Spinal cord (tissue), 10 donors: ENCODE results near the gene BTBD9. TPM values are rescaled to one million over a fixed set of nuclear protein-coding genes. Genes with fewer than 3 reads are reported as not detected.

Experiments
- DNase-seq, 6 donors: peaks; one replicate each; pipeline versions ENCODE4 v3.0.0 to v3.0.0-alpha.2; 2013 to 2015; ENCODE audit warnings: low spot score in 6 of 6, low read depth in 4 of 6
- H3K27ac ChIP-seq: one replicate; pipeline ENCODE4 v1.5.1; 2013; ENCODE audit warnings: low read depth, low read length, control low read depth
- H3K27me3 ChIP-seq: one replicate; pipeline ENCODE4 v1.6.1; 2013; ENCODE audit warnings: low read length; ENCODE audit not compliant: control insufficient read depth, insufficient read depth
- H3K36me3 ChIP-seq: one replicate; pipeline ENCODE4 v1.6.1; 2013; ENCODE audit warnings: low read length; ENCODE audit not compliant: control insufficient read depth, insufficient read depth
- H3K4me1 ChIP-seq: one replicate; pipeline ENCODE4 v1.6.1; 2013; ENCODE audit warnings: low read length; ENCODE audit not compliant: control insufficient read depth, insufficient read depth
- H3K4me3 ChIP-seq: one replicate; pipeline ENCODE4 v1.5.1; 2013; ENCODE audit warnings: low read depth, low read length, control low read depth
- H3K9me3 ChIP-seq: one replicate; pipeline ENCODE4 v1.6.1; 2013; ENCODE audit warnings: low read length; ENCODE audit not compliant: control insufficient read depth, insufficient read depth
- WGBS: methylation state at CpG from one replicate; pipeline ENCODE4 v1.1.5; 2013; ENCODE audit warnings: missing lambda C conversion rate; ENCODE audit not compliant: insufficient coverage; 5-methylcytosine and 5-hydroxymethylcytosine counted together
- polyA plus RNA-seq, 2 donors: library from polyadenylated mRNA; unstranded; fragments of 120-200 nt; gene quantifications; one replicate each; pipeline ENCODE4 v1.2.1, GENCODE V29; 2013; ENCODE audit not compliant: insufficient read length in 2 of 2
- total RNA-seq, 2 donors: library from RNA; depleted of rRNA in 1 of 2; stranded (reverse); fragments of 120-200 nt in 1 of 2; fragments of >200 nt in 1 of 2; gene quantifications; one replicate each; pipeline versions ENCODE4 v1.2.3 to v1.2.4, GENCODE V29; 2013 to 2014
- donor health status: healthy.

BTBD9 gene
- total and polyA plus RNA-seq, 4 donors, result 14.6 to 38.6 (median 16.9) TPM

DNA sequence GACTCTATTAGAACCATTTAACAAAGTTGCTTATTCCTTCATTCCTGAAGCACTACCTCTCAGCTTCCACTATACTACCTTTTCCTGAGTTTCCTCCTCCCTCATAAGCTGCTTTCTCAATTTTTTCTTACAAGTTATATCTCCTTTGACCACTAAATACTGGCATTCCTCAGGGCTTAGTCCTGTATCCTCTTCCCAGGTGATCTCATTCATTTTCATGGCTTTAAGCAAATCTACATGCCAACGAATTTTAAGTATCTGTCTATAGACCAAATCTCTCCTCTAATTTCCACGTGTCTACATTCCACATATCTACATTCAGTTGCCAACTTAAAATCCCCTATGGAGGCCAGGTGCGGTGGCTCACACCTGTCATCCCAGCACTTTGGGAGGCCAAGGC, 134.7 kb downstream of the BTBD9 start:
- WGBS, result 100% methylated on average over 3 of the region's 3 CpGs
- DNase-seq, result no peak
- H3K9me3 ChIP-seq, result no peaks in the 10 kb centered on the region
- H3K4me3 ChIP-seq, result no peak overlapping the region
- no peak overlapping the region for H3K27ac ChIP-seq
- H3K27me3 ChIP-seq, result no peaks in the 10 kb centered on the region
- H3K4me1 ChIP-seq, result no peaks in the 10 kb centered on the region
- no peaks in the 10 kb centered on the region for H3K36me3 ChIP-seq

DNA sequence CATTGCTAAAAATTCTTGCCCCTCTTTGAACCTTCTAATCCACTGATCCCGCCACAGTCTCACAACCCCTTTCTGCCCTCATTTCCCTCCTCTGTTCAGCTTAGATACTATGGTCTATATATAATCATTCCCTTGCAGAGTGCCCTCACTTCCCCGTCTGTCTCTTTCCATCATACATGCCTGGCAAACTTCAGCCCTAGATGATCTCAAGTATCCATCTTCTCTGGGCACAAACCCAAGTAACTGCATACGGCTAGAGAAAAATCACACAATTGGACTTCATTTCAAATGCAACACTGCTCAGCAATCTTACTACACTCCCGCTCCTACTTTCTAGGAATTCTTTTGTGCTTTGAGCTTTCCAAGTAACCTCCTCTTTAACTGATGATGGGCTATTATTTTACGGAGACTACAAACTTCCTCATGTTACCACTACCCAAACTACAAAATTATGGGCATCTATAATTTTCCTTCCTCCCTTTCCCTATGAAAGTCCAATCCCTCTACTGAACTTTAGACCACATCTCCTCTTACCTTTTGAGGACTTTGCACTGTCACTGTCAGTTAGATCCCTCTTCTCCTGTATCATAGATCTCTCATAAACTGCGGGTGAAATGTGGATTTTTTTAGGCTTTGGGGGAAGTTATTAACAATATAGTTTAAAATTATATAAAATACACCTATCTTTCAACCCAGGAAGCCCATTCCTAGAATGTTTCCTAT, 135.6 kb downstream of the BTBD9 start:
- DNase-seq, result peak in 1 of 6 donors; percentile 81
- 64% methylated on average over 5 of the region's 6 CpGs for WGBS

DNA sequence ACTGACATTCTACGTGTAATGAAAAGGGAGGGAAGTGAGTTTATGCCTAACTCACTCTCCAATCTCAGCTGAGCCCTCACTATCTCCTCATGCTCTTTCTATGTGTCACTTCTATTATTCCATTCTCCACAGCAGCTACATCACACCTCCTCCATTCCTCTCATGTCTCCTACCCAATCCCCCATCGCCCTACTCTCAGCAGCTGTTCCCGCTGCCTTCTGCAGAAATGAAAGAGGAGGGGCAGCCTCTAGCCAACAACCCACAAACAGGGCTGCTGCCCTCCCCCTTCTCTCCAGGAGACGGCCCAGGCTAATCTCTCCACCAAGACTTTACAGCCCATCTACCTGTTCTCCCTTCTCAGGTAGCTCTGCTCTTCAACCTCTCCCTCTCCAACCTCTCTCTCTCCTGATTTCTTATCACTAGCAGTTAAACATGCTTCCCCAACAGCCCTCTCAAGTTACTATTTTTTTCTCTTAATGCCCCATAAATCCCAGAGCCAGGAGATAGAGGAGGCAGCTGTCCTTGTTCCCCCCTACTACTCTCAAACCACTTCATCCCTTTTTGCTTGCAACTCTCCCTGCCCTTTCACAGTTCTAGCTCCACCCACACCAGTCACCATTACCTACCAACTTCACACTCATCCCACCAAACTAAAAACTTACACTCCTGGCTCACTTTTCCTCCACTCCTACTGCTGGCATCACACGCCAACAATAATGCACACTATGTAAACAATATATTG, 136.5 kb downstream of the BTBD9 start:
- Histone ChIP-seq H3K4me1 (no peaks in the 10 kb centered on the region), H3K4me3 (no peak overlapping the region), H3K27ac (no peak overlapping the region), H3K27me3 (no peaks in the 10 kb centered on the region), H3K9me3 (no peaks in the 10 kb centered on the region), H3K36me3 (no peaks in the 10 kb centered on the region)
- no peak for DNase-seq
- 66% methylated on average over 4 of the region's 5 CpGs for WGBS

More for the DNA sequence above, 135.6 kb downstream of the BTBD9 start:
- H3K36me3 ChIP-seq, result no peaks in the 10 kb centered on the region
- H3K9me3 ChIP-seq, result no peaks in the 10 kb centered on the region
- H3K27ac ChIP-seq, result no peak overlapping the region
- H3K27me3 ChIP-seq, result no peaks in the 10 kb centered on the region
- H3K4me1 ChIP-seq, result no peaks in the 10 kb centered on the region
- no peak overlapping the region for H3K4me3 ChIP-seq

DNA sequence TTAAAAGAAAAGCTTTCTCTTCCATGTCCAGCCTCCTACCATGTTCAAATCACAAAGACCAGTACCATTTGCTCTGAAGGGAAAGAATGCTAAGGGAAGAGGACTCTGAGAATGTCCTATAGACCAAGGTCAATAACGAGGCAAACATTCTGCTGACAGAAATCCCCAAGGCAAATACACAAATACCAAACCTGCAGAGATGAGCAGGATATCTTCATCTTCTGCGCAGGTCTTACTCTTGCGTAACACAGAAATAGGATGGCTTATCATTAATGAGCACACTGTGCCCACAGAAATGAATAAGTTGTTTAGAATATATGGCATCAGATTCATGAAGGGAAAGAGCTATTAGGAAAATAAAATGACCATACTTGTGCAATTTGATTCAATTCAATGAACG, 137.3 kb downstream of the BTBD9 start:
- no peak overlapping the region for H3K27ac ChIP-seq
- no CpG with 5 or more reads among the region's 4 CpGs for WGBS

DNA sequence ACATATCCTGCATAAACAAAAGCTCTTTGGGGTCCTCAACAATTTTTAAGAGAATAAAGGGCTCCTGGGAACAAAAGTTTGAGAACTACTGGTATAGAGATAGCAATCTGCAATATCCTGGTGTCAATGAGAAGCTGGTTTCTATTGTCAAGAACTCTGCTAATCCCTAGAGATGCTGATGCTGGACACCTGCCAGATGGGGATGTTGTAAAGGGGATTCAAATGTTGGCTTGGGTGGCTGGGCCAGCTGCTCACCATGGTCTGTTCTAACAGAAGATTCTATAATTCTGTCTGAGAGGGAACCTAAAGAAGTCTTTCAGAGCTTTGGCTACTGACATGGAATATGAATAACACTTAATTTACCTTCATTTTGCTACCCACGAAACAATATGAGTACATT, 137.8 kb downstream of the BTBD9 start:
- Histone ChIP-seq H3K36me3 (no peaks in the 10 kb centered on the region), H3K27ac (no peak overlapping the region)

More for the DNA sequence above, 137.3 kb downstream of the BTBD9 start:
- Histone ChIP-seq H3K36me3 (no peaks in the 10 kb centered on the region), H3K9me3 (no peaks in the 10 kb centered on the region), H3K4me3 (no peak overlapping the region), H3K4me1 (no peaks in the 10 kb centered on the region), H3K27me3 (no peaks in the 10 kb centered on the region)
- no peak for DNase-seq

DNA sequence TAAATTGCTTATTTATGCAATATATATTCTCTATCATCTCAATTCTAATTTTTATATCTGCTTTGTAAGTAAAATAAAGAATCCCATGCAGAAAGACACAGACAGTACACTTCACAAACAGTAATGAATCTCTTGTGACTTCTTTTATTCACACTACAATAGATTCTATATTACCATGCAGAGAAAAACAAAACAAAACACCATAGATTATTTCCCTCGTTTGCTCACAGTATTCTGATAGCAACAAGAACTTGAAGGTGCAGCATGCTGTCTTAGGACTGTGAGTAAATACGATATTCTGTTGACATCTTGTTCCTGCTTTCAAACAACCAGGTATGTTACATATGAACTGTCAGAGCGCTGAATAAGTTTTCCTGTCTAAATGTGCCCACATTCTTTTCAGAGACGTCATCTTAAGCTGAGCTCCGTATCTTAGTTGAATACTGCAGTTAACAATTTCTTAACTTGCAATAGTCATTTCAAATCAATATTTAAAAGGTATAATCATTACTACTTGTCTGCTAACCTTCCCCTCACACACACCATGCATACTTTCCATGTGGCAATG, 140.1 kb downstream of the BTBD9 start:
- no peak overlapping the region for H3K27ac ChIP-seq
- no peak overlapping the region for H3K4me3 ChIP-seq
- no CpG with 5 or more reads among the region's 5 CpGs for WGBS
- no peaks in the 10 kb centered on the region for H3K36me3 ChIP-seq
- H3K4me1 ChIP-seq, result no peaks in the 10 kb centered on the region
- no peaks in the 10 kb centered on the region for H3K9me3 ChIP-seq
- DNase-seq, result peak in 1 of 6 donors; percentile 65
- no peaks in the 10 kb centered on the region for H3K27me3 ChIP-seq

More for the DNA sequence above, 137.8 kb downstream of the BTBD9 start:
- no CpG with 5 or more reads among the region's 1 CpG for WGBS
- no peak overlapping the region for H3K4me3 ChIP-seq
- H3K27me3 ChIP-seq, result no peaks in the 10 kb centered on the region
- no peaks in the 10 kb centered on the region for H3K4me1 ChIP-seq
- no peaks in the 10 kb centered on the region for H3K9me3 ChIP-seq
- peak in 1 of 6 donors; percentile 51 for DNase-seq

DNA sequence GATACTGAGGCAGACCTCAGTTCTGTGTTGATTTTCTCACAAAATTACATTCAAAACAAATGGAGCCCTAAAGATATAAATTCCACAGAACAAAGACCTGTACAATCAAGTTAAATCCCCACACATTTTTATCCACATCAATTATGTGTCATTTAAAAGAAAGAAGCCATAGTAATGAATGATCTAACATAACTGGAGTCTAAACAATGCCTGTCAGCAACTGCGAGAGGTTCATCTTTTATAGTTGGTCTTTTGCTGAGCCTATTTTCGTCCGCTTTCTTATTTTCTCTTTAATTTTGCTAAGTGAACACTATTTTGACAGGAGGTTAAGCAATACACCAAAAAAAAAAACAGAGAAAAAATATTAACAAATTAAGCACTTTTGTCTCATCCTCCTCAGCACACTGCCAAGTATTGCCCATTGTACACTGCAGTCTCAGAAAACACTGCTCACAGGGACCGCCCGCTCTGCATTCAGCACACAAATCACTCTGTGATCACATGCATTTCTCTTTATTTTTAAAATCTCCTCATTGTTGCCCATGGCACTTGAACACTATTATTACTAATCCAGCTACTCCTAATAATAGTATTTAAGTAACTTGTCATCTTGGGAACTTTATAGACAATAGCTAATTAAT, 140.8 kb downstream of the BTBD9 start:
- peak in 2 of 6 donors; percentile 65 to 70 for DNase-seq
- Histone ChIP-seq H3K36me3 (no peaks in the 10 kb centered on the region), H3K4me3 (no peak overlapping the region), H3K27me3 (no peaks in the 10 kb centered on the region), H3K27ac (no peak overlapping the region), H3K9me3 (no peaks in the 10 kb centered on the region), H3K4me1 (no peaks in the 10 kb centered on the region)
- WGBS, result no CpG with 5 or more reads among the region's 5 CpGs

DNA sequence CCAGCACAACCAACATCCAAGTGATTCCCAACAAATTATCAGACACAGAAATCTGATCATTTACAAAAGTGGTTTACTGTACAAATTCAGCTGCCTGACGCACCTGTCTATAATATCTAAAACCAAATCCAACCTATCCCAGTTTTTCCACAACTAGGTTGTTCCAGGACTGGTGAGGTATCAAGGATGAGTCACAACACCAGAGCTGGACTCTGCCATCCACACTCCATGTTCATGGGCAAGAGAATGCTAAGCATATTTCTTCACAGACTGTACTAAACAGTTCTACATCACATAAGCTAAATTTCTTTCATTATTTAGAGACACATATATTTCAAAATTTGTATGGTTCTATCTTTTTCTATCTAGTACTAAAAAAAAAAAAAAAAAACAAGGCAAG, 141.6 kb downstream of the BTBD9 start:
- no peaks in the 10 kb centered on the region for H3K36me3 ChIP-seq
- no peaks in the 10 kb centered on the region for H3K9me3 ChIP-seq
- no peaks in the 10 kb centered on the region for H3K27me3 ChIP-seq
- H3K4me3 ChIP-seq, result no peak overlapping the region
- WGBS, result 100% methylated on average over 1 of the region's 1 CpG
- no peaks in the 10 kb centered on the region for H3K4me1 ChIP-seq
- no peak for DNase-seq
- no peak overlapping the region for H3K27ac ChIP-seq

DNA sequence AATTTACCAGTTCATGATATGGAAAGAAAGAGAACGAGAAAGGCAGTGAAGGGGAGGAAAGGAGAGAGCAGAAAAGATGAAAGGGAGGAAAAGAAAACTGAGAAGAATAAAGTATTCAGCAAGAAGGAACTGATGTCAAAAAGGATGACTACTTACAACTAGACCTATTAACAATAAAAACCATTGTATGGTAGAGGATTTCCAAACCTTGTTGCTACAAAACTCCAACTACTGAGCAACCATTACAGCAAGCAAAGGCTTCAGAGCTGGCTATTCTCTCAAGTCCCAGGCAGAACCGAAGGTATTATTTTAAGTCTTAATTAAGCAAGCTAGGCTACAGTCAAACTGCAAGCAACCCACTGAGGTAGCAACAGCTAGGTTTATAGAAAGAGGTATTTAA, 142.2 kb downstream of the BTBD9 start:
- WGBS, result 40% methylated on average over 1 of the region's 2 CpGs
- no peaks in the 10 kb centered on the region for H3K27me3 ChIP-seq
- no peaks in the 10 kb centered on the region for H3K4me1 ChIP-seq
- H3K27ac ChIP-seq, result no peak overlapping the region
- H3K36me3 ChIP-seq, result no peaks in the 10 kb centered on the region
- H3K4me3 ChIP-seq, result no peak overlapping the region
- no peaks in the 10 kb centered on the region for H3K9me3 ChIP-seq
- DNase-seq, result no peak
